Activated T-cell treated with anti-CD3 and anti-CD28 coated beads, Interleukin-2, amount 50 U/mL, for 24 hours (primary cell): ENCODE measurements around the gene ABR.

Experiments used
- DNase-seq: peaks from one replicate; pipeline ENCODE4 v3.0.0-alpha.2; 2020
- H3K27ac Mint-ChIP-seq: 2 replicates; pipeline ENCODE4 v1.8.0; 2020; ENCODE audit warnings: mild to moderate bottlenecking, mixed read lengths
- H3K27me3 Mint-ChIP-seq: 2 replicates; pipeline ENCODE4 v1.8.0; 2020; ENCODE audit warnings: mixed read lengths
- H3K36me3 Mint-ChIP-seq: 2 replicates; pipeline ENCODE4 v1.8.0; 2020; ENCODE audit warnings: low read depth, mixed read lengths
- H3K4me1 Mint-ChIP-seq: 2 replicates; pipeline ENCODE4 v1.8.0; 2020; ENCODE audit warnings: low read depth, mixed read lengths
- H3K4me3 Mint-ChIP-seq: 2 replicates; pipeline ENCODE4 v1.8.0; 2020; ENCODE audit warnings: mild to moderate bottlenecking, moderate library complexity, mixed read lengths
- H3K9me3 Mint-ChIP-seq: 2 replicates; pipeline ENCODE4 v1.8.0; 2020; ENCODE audit warnings: mixed read lengths

Gene ABR

GRCh38 chr17:1035546-1036170, 144.1 kb downstream of the ABR start:
- no peak for DNase-seq
- H3K27me3 Mint-ChIP-seq = no peaks in the 10 kb centered on the region
- H3K4me1 Mint-ChIP-seq = no peaks in the 10 kb centered on the region
- no peak overlapping the region for H3K4me3 Mint-ChIP-seq
- H3K27ac Mint-ChIP-seq = peak overlapping the region; percentile 6
- peaks cover 13% of the 10 kb centered on the region for H3K36me3 Mint-ChIP-seq
- H3K9me3 Mint-ChIP-seq = no peaks in the 10 kb centered on the region

- DNase-seq = no peak
- no peaks in the 10 kb centered on the region for H3K9me3 Mint-ChIP-seq
- no peak overlapping the region for H3K27ac Mint-ChIP-seq
- H3K36me3 Mint-ChIP-seq = peaks cover 11% of the 10 kb centered on the region
- no peaks in the 10 kb centered on the region for H3K27me3 Mint-ChIP-seq
- no peak overlapping the region for H3K4me3 Mint-ChIP-seq
- H3K4me1 Mint-ChIP-seq = no peaks in the 10 kb centered on the region
Measured at GRCh38 chr17:1034652-1035210, 145.1 kb downstream of the ABR start.

GRCh38 chr17:1033503-1033902, 146.3 kb downstream of the ABR start:
- Mint-ChIP-seq H3K36me3 (peaks cover 11% of the 10 kb centered on the region), H3K27ac (no peak overlapping the region), H3K4me3 (no peak overlapping the region), H3K4me1 (no peaks in the 10 kb centered on the region), H3K9me3 (no peaks in the 10 kb centered on the region), H3K27me3 (no peaks in the 10 kb centered on the region)
- DNase-seq = no peak

- H3K4me3 Mint-ChIP-seq = no peak overlapping the region
- peaks cover 15% of the 10 kb centered on the region for H3K36me3 Mint-ChIP-seq
- no peak for DNase-seq
- no peak overlapping the region for H3K27ac Mint-ChIP-seq
- no peaks in the 10 kb centered on the region for H3K27me3 Mint-ChIP-seq
- no peaks in the 10 kb centered on the region for H3K4me1 Mint-ChIP-seq
- no peaks in the 10 kb centered on the region for H3K9me3 Mint-ChIP-seq
Measured at GRCh38 chr17:1032391-1032790, 147.4 kb downstream of the ABR start.

GRCh38 chr17:1031711-1032110, 148.1 kb downstream of the ABR start:
- H3K36me3 Mint-ChIP-seq = peaks cover 17% of the 10 kb centered on the region
- no peak overlapping the region for H3K27ac Mint-ChIP-seq
- H3K27me3 Mint-ChIP-seq = no peaks in the 10 kb centered on the region
- H3K4me1 Mint-ChIP-seq = no peaks in the 10 kb centered on the region
- no peak overlapping the region for H3K4me3 Mint-ChIP-seq
- H3K9me3 Mint-ChIP-seq = no peaks in the 10 kb centered on the region
- no peak for DNase-seq

- no peak for DNase-seq
- Mint-ChIP-seq H3K9me3 (no peaks in the 10 kb centered on the region), H3K4me1 (no peaks in the 10 kb centered on the region), H3K4me3 (no peak overlapping the region), H3K27me3 (no peaks in the 10 kb centered on the region), H3K27ac (no peak overlapping the region), H3K36me3 (peaks cover 20% of the 10 kb centered on the region)
Measured at GRCh38 chr17:1030684-1031532, 148.9 kb downstream of the ABR start.

GRCh38 chr17:1029922-1030644, 149.7 kb downstream of the ABR start:
- no peak for DNase-seq
- H3K4me1 Mint-ChIP-seq = no peaks in the 10 kb centered on the region
- no peaks in the 10 kb centered on the region for H3K9me3 Mint-ChIP-seq

GRCh38 chr17:1029196-1029921, 150.4 kb downstream of the ABR start:
- peaks cover 27% of the 10 kb centered on the region for H3K36me3 Mint-ChIP-seq
- no peak overlapping the region for H3K4me3 Mint-ChIP-seq
- no peak for DNase-seq
- no peaks in the 10 kb centered on the region for H3K4me1 Mint-ChIP-seq
- H3K9me3 Mint-ChIP-seq = no peaks in the 10 kb centered on the region
- H3K27ac Mint-ChIP-seq = no peak overlapping the region
- H3K27me3 Mint-ChIP-seq = no peaks in the 10 kb centered on the region

More at GRCh38 chr17:1029922-1030644, 149.7 kb downstream of the ABR start:
- Mint-ChIP-seq H3K4me3 (no peak overlapping the region), H3K27me3 (no peaks in the 10 kb centered on the region), H3K27ac (no peak overlapping the region), H3K36me3 (peaks cover 27% of the 10 kb centered on the region)

- H3K4me1 Mint-ChIP-seq = no peaks in the 10 kb centered on the region
- H3K27me3 Mint-ChIP-seq = no peaks in the 10 kb centered on the region
- DNase-seq = no peak
- no peaks in the 10 kb centered on the region for H3K9me3 Mint-ChIP-seq
- no peak overlapping the region for H3K4me3 Mint-ChIP-seq
- H3K36me3 Mint-ChIP-seq = peaks cover 15% of the 10 kb centered on the region
- no peak overlapping the region for H3K27ac Mint-ChIP-seq
Measured at GRCh38 chr17:1027044-1027443, 152.7 kb downstream of the ABR start.

- no peaks in the 10 kb centered on the region for H3K27me3 Mint-ChIP-seq
- no peaks in the 10 kb centered on the region for H3K4me1 Mint-ChIP-seq
- no peak overlapping the region for H3K4me3 Mint-ChIP-seq
- DNase-seq = no peak
- H3K36me3 Mint-ChIP-seq = peaks cover 15% of the 10 kb centered on the region
- no peaks in the 10 kb centered on the region for H3K9me3 Mint-ChIP-seq
- H3K27ac Mint-ChIP-seq = no peak overlapping the region
Measured at GRCh38 chr17:1026599-1026975, 153.2 kb downstream of the ABR start.

- no peaks in the 10 kb centered on the region for H3K27me3 Mint-ChIP-seq
- H3K4me1 Mint-ChIP-seq = no peaks in the 10 kb centered on the region
- DNase-seq = no peak
- no peaks in the 10 kb centered on the region for H3K9me3 Mint-ChIP-seq
- no peak overlapping the region for H3K4me3 Mint-ChIP-seq
- peaks cover 15% of the 10 kb centered on the region for H3K36me3 Mint-ChIP-seq
- no peak overlapping the region for H3K27ac Mint-ChIP-seq
Measured at GRCh38 chr17:1025733-1026598, 153.8 kb downstream of the ABR start.

GRCh38 chr17:1024076-1024475, 155.7 kb downstream of the ABR start:
- Mint-ChIP-seq H3K27ac (no peak overlapping the region), H3K27me3 (no peaks in the 10 kb centered on the region), H3K9me3 (no peaks in the 10 kb centered on the region), H3K4me1 (no peaks in the 10 kb centered on the region), H3K4me3 (no peak overlapping the region), H3K36me3 (peaks cover 16% of the 10 kb centered on the region)
- no peak for DNase-seq

GRCh38 chr17:1022278-1023024, 157.3 kb downstream of the ABR start:
- no peaks in the 10 kb centered on the region for H3K4me1 Mint-ChIP-seq
- H3K27me3 Mint-ChIP-seq = no peaks in the 10 kb centered on the region
- H3K4me3 Mint-ChIP-seq = no peak overlapping the region
- H3K27ac Mint-ChIP-seq = no peak overlapping the region
- DNase-seq = no peak
- H3K9me3 Mint-ChIP-seq = no peaks in the 10 kb centered on the region
- peaks cover 14% of the 10 kb centered on the region for H3K36me3 Mint-ChIP-seq
